Mesendoderm (in vitro differentiated cells): ENCODE results near the gene MARCHF9.

Experiments
- DNase-seq: peaks from one replicate; pipeline ENCODE4 v3.0.0; 2013
- H2AK5ac ChIP-seq: 2 replicates; pipeline ENCODE4 v1.6.1; 2013; ENCODE audit warnings: low read length, inconsistent platforms
- H2BK120ac ChIP-seq: 2 replicates; pipeline ENCODE4 v1.6.1; 2013; ENCODE audit warnings: low read depth, mild to moderate bottlenecking, low read length, moderate library complexity, mixed read lengths
- H2BK15ac ChIP-seq: replicated peaks from 2 replicates; pipeline ENCODE4 v1.6.1; 2013; ENCODE audit warnings: low read depth, mild to moderate bottlenecking, moderate library complexity
- H2BK5ac ChIP-seq: 2 replicates; pipeline ENCODE4 v1.6.1; 2013; ENCODE audit warnings: low read length, inconsistent platforms
- H3K18ac ChIP-seq: 2 replicates; pipeline ENCODE4 v1.6.1; 2013; ENCODE audit warnings: mild to moderate bottlenecking, low read length, mixed read lengths
- H3K23ac ChIP-seq: one replicate; pipeline ENCODE4 v1.6.1; 2013; ENCODE audit warnings: low read length
- H3K27ac ChIP-seq: 2 replicates; pipeline ENCODE4 v1.5.1; 2013; ENCODE audit warnings: low read depth, mild to moderate bottlenecking, inconsistent platforms, low read length, moderate library complexity
- H3K27me3 ChIP-seq: 2 replicates; pipeline ENCODE4 v1.6.1; 2013; ENCODE audit warnings: low read length, control low read depth, mild to moderate bottlenecking, inconsistent platforms; ENCODE audit not compliant: insufficient read depth, poor library complexity
- H3K36me3 ChIP-seq: 2 replicates; pipeline ENCODE4 v1.6.1; 2013; ENCODE audit warnings: low read length, inconsistent platforms; ENCODE audit not compliant: control insufficient read depth, insufficient read depth
- H3K4ac ChIP-seq: one replicate; pipeline ENCODE4 v1.6.1; 2013; ENCODE audit warnings: low read depth, mild to moderate bottlenecking, low read length, moderate library complexity
- H3K4me1 ChIP-seq: 2 replicates; pipeline ENCODE4 v1.6.1; 2013; ENCODE audit warnings: low read depth, low read length, inconsistent platforms; ENCODE audit not compliant: control insufficient read depth
- H3K4me2 ChIP-seq: 2 replicates; pipeline ENCODE4 v1.6.1; 2013; ENCODE audit warnings: low read length
- H3K4me3 ChIP-seq: 2 replicates; pipeline ENCODE4 v1.5.1; 2013; ENCODE audit warnings: mild to moderate bottlenecking, low read length
- H3K56ac ChIP-seq: one replicate; pipeline ENCODE4 v1.6.1; 2013; ENCODE audit warnings: low read length
- H3K79me1 ChIP-seq: 2 replicates; pipeline ENCODE4 v1.6.1; 2013; ENCODE audit warnings: low read length, inconsistent platforms
- H3K79me2 ChIP-seq: 2 replicates; pipeline ENCODE4 v1.6.1; 2013; ENCODE audit warnings: mild to moderate bottlenecking, low read length; ENCODE audit not compliant: control insufficient read depth, insufficient read depth
- H3K9ac ChIP-seq: 2 replicates; pipeline ENCODE4 v1.6.1; 2013; ENCODE audit warnings: low read length, inconsistent platforms
- H4K5ac ChIP-seq: one replicate; pipeline ENCODE4 v1.6.1; 2013; ENCODE audit warnings: low read length
- H4K8ac ChIP-seq: one replicate; pipeline ENCODE4 v1.6.1; 2013; ENCODE audit warnings: low read depth, mild to moderate bottlenecking, control low read depth, low read length, moderate library complexity
- WGBS: extraction: QIAGEN DNeasy Blood & Tissue Kit; methylation state at CpG from one replicate; pipeline ENCODE4 v1.1.7; 2013; ENCODE audit warnings: low lambda C conversion rate, missing lambda C conversion rate; ENCODE audit not compliant: insufficient coverage; ENCODE audit errors: extremely low coverage; 5-methylcytosine and 5-hydroxymethylcytosine counted together

Gene MARCHF9

GRCh38 chr12:57758552-57759359 lies 3.9 kb downstream of the MARCHF9 start:
- H4K5ac ChIP-seq: no peak overlapping the region
- no peak overlapping the region for H3K18ac ChIP-seq
- no peak overlapping the region for H3K4me3 ChIP-seq
- no peak overlapping the region for H3K4ac ChIP-seq
- no peak overlapping the region for H3K4me2 ChIP-seq
- peaks cover 18% of the 10 kb centered on the region for H3K27me3 ChIP-seq
- H3K4me1 ChIP-seq: no peaks in the 10 kb centered on the region
- no peak overlapping the region for H3K56ac ChIP-seq
- H3K27ac ChIP-seq: no peak overlapping the region
- no peak overlapping the region for H2BK120ac ChIP-seq
- WGBS: no CpG with 5 or more reads among the region's 25 CpGs
- H2BK5ac ChIP-seq: no peak overlapping the region
- no peak overlapping the region for H2BK15ac ChIP-seq
- no peak overlapping the region for H3K9ac ChIP-seq
- no peaks in the 10 kb centered on the region for H3K79me2 ChIP-seq
- H3K79me1 ChIP-seq: no peaks in the 10 kb centered on the region
- no peaks in the 10 kb centered on the region for H3K36me3 ChIP-seq
- no peak overlapping the region for H4K8ac ChIP-seq
- no peak overlapping the region for H2AK5ac ChIP-seq
- no peak overlapping the region for H3K23ac ChIP-seq
- DNase-seq: no peak

GRCh38 chr12:57759360-57759980 lies 4.6 kb downstream of the MARCHF9 start:
- WGBS: no CpG with 5 or more reads among the region's 3 CpGs
- DNase-seq: peak; percentile 59
- Histone ChIP-seq H3K4me3 (no peak overlapping the region), H3K27ac (no peak overlapping the region), H3K79me2 (no peaks in the 10 kb centered on the region), H2AK5ac (no peak overlapping the region), H3K79me1 (no peaks in the 10 kb centered on the region), H2BK15ac (no peak overlapping the region), H3K18ac (no peak overlapping the region), H4K8ac (no peak overlapping the region), H2BK5ac (no peak overlapping the region), H3K9ac (no peak overlapping the region), H3K27me3 (peaks cover 18% of the 10 kb centered on the region), H3K23ac (no peak overlapping the region), H2BK120ac (no peak overlapping the region), H3K4ac (no peak overlapping the region), H3K56ac (no peak overlapping the region), H4K5ac (no peak overlapping the region), H3K36me3 (no peaks in the 10 kb centered on the region), H3K4me1 (no peaks in the 10 kb centered on the region), H3K4me2 (no peak overlapping the region)

- H3K27me3 ChIP-seq: peaks cover 21% of the 10 kb centered on the region
- no peak overlapping the region for H2BK15ac ChIP-seq
- no peak overlapping the region for H3K4ac ChIP-seq
- no peaks in the 10 kb centered on the region for H3K79me1 ChIP-seq
- H3K27ac ChIP-seq: no peak overlapping the region
- no peak overlapping the region for H3K56ac ChIP-seq
- H2BK120ac ChIP-seq: no peak overlapping the region
- no peak overlapping the region for H3K9ac ChIP-seq
- H4K5ac ChIP-seq: no peak overlapping the region
- H2AK5ac ChIP-seq: no peak overlapping the region
- H3K4me3 ChIP-seq: no peak overlapping the region
- no peak overlapping the region for H3K23ac ChIP-seq
- no peaks in the 10 kb centered on the region for H3K36me3 ChIP-seq
- H3K18ac ChIP-seq: no peak overlapping the region
- H4K8ac ChIP-seq: no peak overlapping the region
- no peak overlapping the region for H3K4me2 ChIP-seq
- peaks cover 2% of the 10 kb centered on the region for H3K4me1 ChIP-seq
- no peaks in the 10 kb centered on the region for H3K79me2 ChIP-seq
- DNase-seq: no peak
- H2BK5ac ChIP-seq: no peak overlapping the region
- no CpG with 5 or more reads among the region's 3 CpGs for whole genome bisulfite sequencing
These were observed 5.6 kb downstream of the MARCHF9 start for GRCh38 chr12:57760347-57760982.

GRCh38 chr12:57761391-57761998 lies 6.6 kb downstream of the MARCHF9 start:
- Histone ChIP-seq H3K79me2 (no peaks in the 10 kb centered on the region), H3K27ac (no peak overlapping the region), H2BK5ac (no peak overlapping the region), H3K9ac (no peak overlapping the region), H4K5ac (no peak overlapping the region), H3K79me1 (no peaks in the 10 kb centered on the region), H2BK120ac (no peak overlapping the region), H2AK5ac (no peak overlapping the region), H3K23ac (no peak overlapping the region), H3K56ac (no peak overlapping the region), H3K4me1 (peaks cover 8% of the 10 kb centered on the region), H3K18ac (no peak overlapping the region), H3K27me3 (peaks cover 20% of the 10 kb centered on the region), H4K8ac (no peak overlapping the region), H3K4me3 (no peak overlapping the region), H3K4ac (no peak overlapping the region), H2BK15ac (no peak overlapping the region), H3K4me2 (no peak overlapping the region), H3K36me3 (no peaks in the 10 kb centered on the region)
- WGBS: no CpG with 5 or more reads among the region's 4 CpGs
- DNase-seq: no peak

- Histone ChIP-seq H3K36me3 (no peaks in the 10 kb centered on the region), H3K23ac (no peak overlapping the region), H3K4me3 (no peak overlapping the region), H3K27ac (no peak overlapping the region), H3K56ac (no peak overlapping the region), H3K79me1 (no peaks in the 10 kb centered on the region), H3K18ac (no peak overlapping the region), H3K4me2 (no peak overlapping the region), H3K79me2 (no peaks in the 10 kb centered on the region), H2AK5ac (no peak overlapping the region), H2BK5ac (no peak overlapping the region), H3K27me3 (peaks cover 19% of the 10 kb centered on the region), H2BK120ac (no peak overlapping the region), H4K8ac (no peak overlapping the region), H3K9ac (no peak overlapping the region), H3K4ac (no peak overlapping the region), H2BK15ac (no peak overlapping the region), H3K4me1 (peaks cover 9% of the 10 kb centered on the region), H4K5ac (no peak overlapping the region)
- no peak for DNase-seq
- no CpG with 5 or more reads among the region's 2 CpGs for WGBS
These were observed 7.6 kb downstream of the MARCHF9 start for GRCh38 chr12:57762463-57762862.
